ENCODE data around the gene SLC2A5. TPM values are rescaled to one million over a fixed set of nuclear protein-coding genes. Genes with fewer than 3 reads are reported as not detected.

Gene SLC2A5
- total RNA-seq, 1 donor from 2014 or later: 0.26 TPM

GRCh38 chr1:9018333-9018732, 51.1 kb downstream of the SLC2A5 start:
- FAIRE-seq (no peak), DNase-seq (ENCODE audit: low read depth) (no peak)
- Histone ChIP-seq H3K36me3 (ENCODE audit: control insufficient read depth, insufficient read depth, low read length) (no peaks in the 10 kb centered on the region), H3K27me3 (ENCODE audit: control insufficient read depth, insufficient read depth, low read length) (peaks cover 1% of the 10 kb centered on the region), H3K4me3 (ENCODE audit: low read depth, low read length) (no peak overlapping the region)
- TF ChIP-seq CTCF (IDR thresholded peaks at IDR 0.05; ENCODE audit: insufficient read depth, low read length, severe bottlenecking): no peak

- peaks cover 1% of the 10 kb centered on the region for H3K27me3 ChIP-seq (ENCODE audit: control insufficient read depth, insufficient read depth, low read length)
- no peak overlapping the region for H3K4me3 ChIP-seq (ENCODE audit: low read depth, low read length)
- no peak for TF ChIP-seq CTCF (IDR thresholded peaks at IDR 0.05; ENCODE audit: insufficient read depth, low read length, severe bottlenecking)
- FAIRE-seq: no peak
- H3K36me3 ChIP-seq (ENCODE audit: control insufficient read depth, insufficient read depth, low read length): no peaks in the 10 kb centered on the region
- DNase-seq (ENCODE audit: low read depth): no peak
Measured at GRCh38 chr1:9016455-9016854, 53.0 kb downstream of the SLC2A5 start.

DNA sequence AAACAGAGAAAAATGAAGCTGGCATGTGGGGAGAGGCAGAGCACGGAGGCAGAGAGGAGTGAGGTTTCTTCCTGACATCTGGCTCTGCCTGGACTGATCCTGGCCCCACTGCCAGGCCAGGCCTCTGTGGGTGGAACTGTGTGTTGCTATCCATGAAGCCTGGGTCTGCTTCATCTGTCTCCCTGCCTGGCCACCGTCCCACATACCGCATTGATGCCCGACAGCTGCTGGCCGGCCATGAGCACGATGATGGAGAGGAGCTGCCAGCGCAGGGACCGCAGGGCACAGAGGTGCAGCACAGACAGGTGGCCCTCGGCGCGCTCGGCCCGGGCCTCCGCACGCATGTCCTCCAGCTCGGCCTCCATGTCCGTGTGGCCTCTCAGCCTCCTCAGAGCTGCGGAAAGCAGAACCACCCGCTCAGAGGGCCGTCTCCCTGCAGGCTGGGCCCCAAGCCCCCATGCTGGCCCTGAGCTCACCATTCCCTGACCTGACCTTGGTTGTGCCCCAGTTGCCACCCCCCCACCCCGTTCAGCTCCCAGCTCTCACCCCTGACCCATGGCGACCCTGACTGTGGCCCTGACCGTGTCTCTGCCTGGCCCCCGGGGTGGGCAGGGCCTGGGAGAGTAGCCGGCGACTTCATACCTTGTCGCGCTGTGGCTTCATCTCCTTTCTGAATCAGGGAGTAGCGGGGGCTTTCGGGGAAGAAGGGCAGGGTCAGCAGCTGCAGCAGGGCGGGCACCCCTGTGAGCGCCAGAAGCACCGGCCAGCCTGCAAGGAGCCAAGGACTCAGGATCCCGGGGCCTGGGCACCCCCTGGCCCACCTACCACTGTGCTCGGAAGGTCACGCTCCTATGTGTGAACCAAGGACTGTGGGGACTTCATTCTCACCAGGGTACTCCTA, 54.7 kb downstream of the SLC2A5 start:
- FAIRE-seq (no peak), DNase-seq (ENCODE audit: low read depth) (no peak)
- Histone ChIP-seq H3K27me3 (ENCODE audit: control insufficient read depth, insufficient read depth, low read length) (peaks cover 1% of the 10 kb centered on the region), H3K36me3 (ENCODE audit: control insufficient read depth, insufficient read depth, low read length) (no peaks in the 10 kb centered on the region), H3K4me3 (ENCODE audit: low read depth, low read length) (no peak overlapping the region)
- TF ChIP-seq CTCF (IDR thresholded peaks at IDR 0.05; ENCODE audit: insufficient read depth, low read length, severe bottlenecking): no peak

DNA sequence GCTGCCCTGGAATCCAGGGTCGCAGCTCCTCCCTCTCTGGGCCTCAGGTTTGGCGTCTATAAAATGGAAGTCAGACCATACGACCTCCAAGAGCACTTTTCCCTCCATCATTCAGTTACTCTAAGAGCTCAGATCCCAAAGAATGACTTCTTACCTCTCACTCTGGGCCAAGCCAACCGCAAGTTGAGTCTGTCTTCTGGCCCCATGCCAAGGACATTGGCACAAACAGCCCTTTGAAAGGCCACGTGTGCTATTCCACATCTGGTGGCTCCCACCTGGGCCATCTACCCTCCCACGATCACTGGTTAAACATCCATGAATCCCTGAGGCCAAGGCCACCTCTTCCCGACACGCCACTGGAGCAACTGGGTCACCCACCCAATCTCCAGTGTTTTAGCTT, 55.6 kb downstream of the SLC2A5 start:
- H3K4me3 ChIP-seq (ENCODE audit: low read depth, low read length): no peak overlapping the region
- DNase-seq (ENCODE audit: low read depth) (no peak), FAIRE-seq (no peak)
- TF ChIP-seq CTCF (IDR thresholded peaks at IDR 0.05; ENCODE audit: insufficient read depth, low read length, severe bottlenecking): no peak
- H3K36me3 ChIP-seq (ENCODE audit: control insufficient read depth, insufficient read depth, low read length): no peaks in the 10 kb centered on the region
- H3K27me3 ChIP-seq (ENCODE audit: control insufficient read depth, insufficient read depth, low read length): no peaks in the 10 kb centered on the region

- no peaks in the 10 kb centered on the region for H3K36me3 ChIP-seq (ENCODE audit: control insufficient read depth, insufficient read depth, low read length)
- FAIRE-seq (no peak), DNase-seq (ENCODE audit: low read depth) (no peak)
- H3K27me3 ChIP-seq (ENCODE audit: control insufficient read depth, insufficient read depth, low read length): no peaks in the 10 kb centered on the region
- no peak for TF ChIP-seq CTCF (IDR thresholded peaks at IDR 0.05; ENCODE audit: insufficient read depth, low read length, severe bottlenecking)
- H3K4me3 ChIP-seq (ENCODE audit: low read depth, low read length): no peak overlapping the region
Measured at GRCh38 chr1:9010781-9011323, 58.6 kb downstream of the SLC2A5 start.
